Psoas muscle (tissue), 8 donors: ENCODE data around the gene METTL13. TPM values are rescaled to one million over a fixed set of nuclear protein-coding genes. Genes with fewer than 3 reads are reported as not detected.

ENCODE experiments used
- ATAC-seq, 4 donors: fragments of 200-7000 bp; cut with Tn5 transposase; one replicate each; pipeline ENCODE4 v1.9.1; 2020; ENCODE audit warnings: moderate library complexity in 3 of 4, mild to moderate bottlenecking in 2 of 4
- DNase-seq, 2 donors: peaks; one replicate each; pipeline ENCODE4 v3.0.0-alpha.2; 2020
- H3K27ac ChIP-seq: fragments of 200-600 bp; one replicate; pipeline ENCODE4 v1.8.0; 2022
- H3K27me3 ChIP-seq, 3 donors: fragments of 200-600 bp in 1 of 3; one replicate each; pipeline versions ENCODE4 v1.6.1 to v1.8.0; 2013 to 2022; ENCODE audit warnings: low read length in 2 of 3, mild to moderate bottlenecking in 2 of 3, moderate library complexity in 1 of 3; ENCODE audit not compliant: insufficient read depth in 3 of 3
- H3K36me3 ChIP-seq, 2 donors: fragments of 200-600 bp in 1 of 2; one replicate each; pipeline versions ENCODE4 v1.6.1 to v1.8.0; 2013 to 2022; ENCODE audit warnings: low read depth in 1 of 2, mild to moderate bottlenecking in 1 of 2, moderate library complexity in 1 of 2; ENCODE audit not compliant: insufficient read depth in 1 of 2
- H3K4me1 ChIP-seq: fragments of 200-600 bp; one replicate; pipeline ENCODE4 v1.8.0; 2022
- H3K4me3 ChIP-seq: fragments of 200-600 bp; one replicate; pipeline ENCODE4 v1.8.0; 2022; ENCODE audit warnings: mild to moderate bottlenecking
- H3K9me3 ChIP-seq: fragments of 200-600 bp; one replicate; pipeline ENCODE4 v1.8.0; 2022
- CTCF ChIP-seq: fragments of 200-600 bp; IDR thresholded peaks from one replicate; pipeline ENCODE4 v1.8.0; 2022; ENCODE audit warnings: antibody characterized with exemption
- WGBS, 3 donors: extraction: QIAGEN DNeasy Blood & Tissue Kit; methylation state at CpG; one replicate each; pipeline versions ENCODE4 v1.1.6 to v1.1.7; 2013; 5-methylcytosine and 5-hydroxymethylcytosine counted together
- intact Hi-C, 2 donors: fragments of 100-400 bp; cut with DNase I; formaldehyde crosslinking; loops; one replicate each; pipeline versions ENCODE4 v1.11.0 to v1.14.2; 2022
- polyA plus RNA-seq, 3 donors: library from polyadenylated mRNA; stranded (reverse); fragments of 200-250 nt; gene quantifications; one replicate each; pipeline ENCODE4 v1.2.3, GENCODE V29; 2013
- total RNA-seq, 4 donors: library from RNA; stranded (reverse); fragmentation: NEBNext Ultra II Directional in 2 of 4; extraction: Animal tissue kit (Norgen Biotek cat#: 25700) in 2 of 4; gene quantifications; one replicate each; pipeline versions ENCODE4 v1.2.1 to v1.2.4, GENCODE V29; 2021 to 2023
- donor health status: healthy with polysubstance abuse.
- donor health status: DM: no; HTN: no; CAD: no; lungs with moderate emphysema.
- donor health status: Bipolar disorder and iron deficiency.
- donor health status: healthy.
- donor health status: DM: yes; HTN: yes; CAD: no.
- donor health status: DM: no; HTN: no; CAD: no.
- donor health status: DM: no; HTN: no; CAD: no.
- donor health status: DM: yes; HTN: yes; CAD: no.

METTL13 gene
- total and polyA plus RNA-seq, 7 donors: 15.0 to 66.4 (median 23.9) TPM

GRCh38 chr1:171740356-171740863, 41.0 kb upstream of the METTL13 start:
- Histone ChIP-seq H3K36me3 (peaks cover 0 to 33% of the 10 kb centered on the region in 2 donors), H3K4me3 (peak overlapping the region; percentile 79), H3K27me3 (no peaks in the 10 kb centered on the region), H3K4me1 (peaks cover 35% of the 10 kb centered on the region), H3K27ac (peak overlapping the region; percentile 98), H3K9me3 (no peaks in the 10 kb centered on the region)
- no peak for TF ChIP-seq CTCF
- intact Hi-C loops: loop anchor here (5.0 to 10.0 kb wide), 3 partner anchors 42 to 253 kb away; partner anchors contain the start of genes METTL13 (in 1 of the 2) and PRRC2C (in 1 of the 2)
- DNase-seq: no peak
- ATAC-seq: no peak
- 59 to 75% (median 65%) methylated on average over 2 of the region's 2 CpGs for WGBS, 3 donors

- Histone ChIP-seq H3K27me3 (no peaks in the 10 kb centered on the region), H3K4me3 (peak overlapping the region; percentile 79), H3K9me3 (no peaks in the 10 kb centered on the region), H3K27ac (peak overlapping the region; percentile 98), H3K36me3 (peaks cover 0 to 25% of the 10 kb centered on the region in 2 donors), H3K4me1 (peaks cover 35% of the 10 kb centered on the region)
- ATAC-seq: peak; percentile 41 to 64 (median 53)
- peak; percentile 29 to 69 for DNase-seq
- TF ChIP-seq CTCF: no peak
- intact Hi-C loops: loop anchor here (5.0 to 10.0 kb wide), 3 partner anchors 41 to 254 kb away; partner anchors contain the start of genes METTL13 (in 1 of the 2) and PRRC2C (in 1 of the 2)
- WGBS, 3 donors: 1% methylated on average over 28 of the region's 28 CpGs
These were observed 40.2 kb upstream of the METTL13 start for GRCh38 chr1:171740987-171741871.

GRCh38 chr1:171741872-171742576, 39.4 kb upstream of the METTL13 start, which contains the start of gene VAMP4:
TSS of gene VAMP4 (minus strand) at chr1:171742065. CDS start at chr1:171738414, 3,651 bp downstream.
- 0 to 1% (median 0%) methylated on average over 55 to 57 of the region's 57 CpGs for WGBS, 3 donors
- no peak for TF ChIP-seq CTCF
- Histone ChIP-seq H3K27ac (peak within 1 kb of the TSS; percentile 98), H3K27me3 (no peaks in the 10 kb centered on the region), H3K4me1 (peaks cover 35% of the 10 kb centered on the region), H3K4me3 (peak within 1 kb of the TSS; percentile 79), H3K36me3 (peaks cover 0 to 17% of the 10 kb centered on the region in 2 donors), H3K9me3 (no peaks in the 10 kb centered on the region)
- ATAC-seq: peak; percentile 88 to 91 (median 89)
- peak; percentile 90 to 94 for DNase-seq
- intact Hi-C loops: loop anchor here (2.0 to 10.0 kb wide), 4 partner anchors 39 to 255 kb away; partner anchors contain the start of genes METTL13 (in 2 of the 2) and PRRC2C (in 1 of the 2)

GRCh38 chr1:171742577-171742922, 38.9 kb upstream of the METTL13 start:
- H3K27ac ChIP-seq: peak overlapping the region; percentile 98
- peak; percentile 53 to 75 (median 65) for ATAC-seq
- H3K36me3 ChIP-seq: peaks cover 0 to 12% of the 10 kb centered on the region in 2 donors
- H3K4me1 ChIP-seq: peaks cover 35% of the 10 kb centered on the region
- TF ChIP-seq CTCF: no peak
- peak in 1 of 2 donors; percentile 69 for DNase-seq
- peak overlapping the region; percentile 79 for H3K4me3 ChIP-seq
- WGBS, 3 donors: 0% methylated on average over 14 of the region's 14 CpGs
- no peaks in the 10 kb centered on the region for H3K9me3 ChIP-seq
- intact Hi-C loops: loop anchor here (2.0 to 10.0 kb wide), 4 partner anchors 38 to 255 kb away; partner anchors contain the start of genes METTL13 (in 2 of the 2) and PRRC2C (in 1 of the 2)
- no peaks in the 10 kb centered on the region for H3K27me3 ChIP-seq
